DOHH2 (cell line): ENCODE data around the gene UNC79.

Experiments
- H3F3A ChIP-seq: fragments of 200-600 bp; sonication (generic), shearing (Covaris generic); 2 replicates; pipeline ENCODE4 v1.6.0; 2016; ENCODE audit warnings: antibody characterized with exemption, mild to moderate bottlenecking; ENCODE audit not compliant: control insufficient read depth, insufficient read depth
- H3K27ac ChIP-seq: fragments of 200-600 bp; sonication (generic); 2 replicates; pipeline ENCODE4 v1.5.1; 2014; ENCODE audit warnings: low read depth, mild to moderate bottlenecking, low read length, moderate library complexity
- H3K27me3 ChIP-seq: fragments of 200-600 bp; sonication (generic); 2 replicates; pipeline ENCODE4 v1.6.1; 2014; ENCODE audit warnings: mild to moderate bottlenecking, low read length, mixed read lengths; ENCODE audit not compliant: control insufficient read depth
- H3K36me3 ChIP-seq: fragments of 200-600 bp; sonication (generic); 2 replicates; pipeline ENCODE4 v1.6.1; 2014; ENCODE audit warnings: mild to moderate bottlenecking, low read length, moderate library complexity, mixed read lengths; ENCODE audit not compliant: control insufficient read depth
- H3K4me1 ChIP-seq: fragments of 200-600 bp; sonication (generic); 2 replicates; pipeline ENCODE4 v1.6.1; 2014; ENCODE audit warnings: mild to moderate bottlenecking, low read length, mixed read lengths; ENCODE audit not compliant: control insufficient read depth
- H3K4me2 ChIP-seq: fragments of 200-600 bp; sonication (generic); 2 replicates; pipeline ENCODE4 v1.6.0; 2014; ENCODE audit warnings: mild to moderate bottlenecking, low read length, moderate library complexity
- H3K4me3 ChIP-seq: fragments of 200-600 bp; sonication (generic); 2 replicates; pipeline ENCODE4 v1.5.1; 2014; ENCODE audit warnings: mild to moderate bottlenecking, low read length, mixed read lengths
- H3K79me2 ChIP-seq: fragments of 200-600 bp; sonication (generic); 2 replicates; pipeline ENCODE4 v1.6.1; 2014; ENCODE audit warnings: mild to moderate bottlenecking, low read length, mixed read lengths; ENCODE audit not compliant: control insufficient read depth
- H3K9me2 ChIP-seq: fragments of 200-600 bp; sonication (generic); replicated peaks from 2 replicates; pipeline ENCODE4 v1.6.1; 2014; ENCODE audit warnings: mild to moderate bottlenecking, low read length, mixed read lengths; ENCODE audit not compliant: control insufficient read depth
- H3K9me3 ChIP-seq: fragments of 200-600 bp; sonication (generic); 2 replicates; pipeline ENCODE4 v1.6.1; 2014; ENCODE audit warnings: antibody characterized with exemption, low read length, mixed read lengths; ENCODE audit not compliant: control insufficient read depth, insufficient read depth
- H4K20me1 ChIP-seq: fragments of 200-600 bp; sonication (generic); 2 replicates; pipeline ENCODE4 v1.6.0; 2014; ENCODE audit warnings: low read depth, mild to moderate bottlenecking, antibody characterized with exemption, low read length, moderate library complexity; ENCODE audit not compliant: control insufficient read depth, insufficient read depth
- EZH2phosphoT487 ChIP-seq: fragments of 200-600 bp; sonication (generic); IDR thresholded peaks from 2 replicates; pipeline ENCODE4 v1.6.1; 2017; ENCODE audit warnings: borderline replicate concordance, mild to moderate bottlenecking, antibody characterized with exemption, low read length, moderate library complexity, mixed read lengths
- TF ChIP-seq, protein P1 (sequence below): fragments of 200-600 bp; sonication (generic); IDR thresholded peaks from one replicate; pipeline ENCODE4 v1.5.1; 2014; ENCODE audit warnings: antibody characterized with exemption, mild to moderate bottlenecking, low read depth, low read length; ENCODE audit not compliant: poor library complexity, severe bottlenecking

The UNC79 gene

DNA sequence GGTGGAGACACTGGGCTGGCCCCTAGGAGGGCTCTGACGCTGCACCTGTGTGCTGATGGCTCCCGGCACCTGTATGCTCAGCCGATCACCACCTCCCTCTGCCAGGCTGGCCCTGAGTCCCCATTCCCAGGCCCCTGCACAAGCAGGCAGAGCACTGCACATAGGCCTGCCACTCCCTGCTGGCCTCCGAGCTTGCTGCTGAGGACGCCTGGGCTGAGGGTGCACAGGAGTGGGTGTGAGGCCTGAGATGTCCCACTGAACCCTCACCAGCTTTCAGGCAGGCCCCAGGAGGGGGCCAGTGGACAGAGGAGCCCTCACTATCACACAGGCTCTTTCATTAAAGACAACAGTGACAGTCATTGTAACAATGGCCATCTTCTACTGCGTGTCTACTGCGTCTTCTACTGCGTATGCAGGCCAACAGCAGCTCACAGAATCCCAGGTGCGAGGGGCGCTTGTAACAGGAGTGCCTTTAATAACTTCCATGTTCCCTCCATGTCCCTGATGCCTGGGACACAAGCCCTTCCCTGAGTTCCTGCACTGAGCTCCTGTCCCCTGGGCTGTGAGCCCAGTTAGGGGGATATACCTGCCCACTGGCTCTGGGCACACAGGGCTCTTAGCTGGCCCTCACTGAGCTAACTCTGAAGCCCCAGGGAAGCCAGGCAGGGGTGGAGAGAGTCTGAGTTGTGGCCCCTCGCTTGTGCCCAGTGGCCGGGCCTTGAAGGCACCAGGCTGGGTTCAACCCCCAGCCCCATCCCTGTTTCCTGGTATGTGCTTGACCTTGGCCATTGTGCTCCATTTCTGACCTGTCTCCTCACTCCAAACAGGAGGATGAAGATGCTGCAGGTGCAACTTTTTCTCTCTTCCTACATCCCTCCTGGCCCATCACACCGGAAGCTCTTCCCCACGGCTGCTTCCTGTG is 286.3 kb downstream of the UNC79 start:
- Histone ChIP-seq H3F3A (no peaks in the 10 kb centered on the region), H3K9me2 (no peaks in the 10 kb centered on the region)

DNA sequence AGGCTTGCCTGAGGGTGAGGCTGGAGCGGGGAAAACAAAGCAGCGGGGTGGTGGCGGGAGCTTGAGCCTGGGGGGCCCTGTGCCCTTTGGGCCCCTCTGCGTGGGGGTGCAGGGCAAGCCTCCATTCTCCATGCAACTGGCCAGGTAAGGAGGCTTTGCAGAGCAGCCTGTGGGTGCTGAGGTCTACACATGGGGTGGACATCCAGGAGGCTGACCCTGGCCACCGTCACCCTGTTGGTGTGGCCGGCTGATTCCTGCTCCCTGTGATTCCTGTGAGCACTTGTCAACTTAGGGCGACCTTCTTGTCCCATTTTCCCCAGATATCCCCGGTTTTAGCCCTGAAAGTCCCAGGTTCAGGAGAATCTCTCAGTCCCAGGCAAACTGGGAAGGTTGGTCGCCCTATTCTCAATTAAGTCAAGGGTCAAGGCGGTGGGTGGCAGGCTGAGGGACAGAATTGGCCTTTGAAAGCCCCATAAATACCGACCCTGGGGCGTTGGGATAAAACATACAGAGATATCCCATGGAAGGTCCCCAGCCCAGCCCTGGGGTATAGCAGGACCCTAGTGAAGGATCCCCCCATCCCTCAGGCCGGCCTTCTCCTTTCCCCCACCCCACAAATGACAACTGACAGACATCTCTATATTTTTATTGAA is 287.1 kb downstream of the UNC79 start:
- H3F3A ChIP-seq = no peaks in the 10 kb centered on the region
- H3K36me3 ChIP-seq = no peaks in the 10 kb centered on the region
- no peaks in the 10 kb centered on the region for H3K27me3 ChIP-seq
- no peaks in the 10 kb centered on the region for H3K9me2 ChIP-seq
- H3K79me2 ChIP-seq = no peaks in the 10 kb centered on the region
- no peaks in the 10 kb centered on the region for H4K20me1 ChIP-seq
- H3K4me2 ChIP-seq = no peak overlapping the region
- H3K27ac ChIP-seq = no peak overlapping the region
- TF ChIP-seq EZH2phosphoT487 = no peak
- TF ChIP-seq, protein P1, sequence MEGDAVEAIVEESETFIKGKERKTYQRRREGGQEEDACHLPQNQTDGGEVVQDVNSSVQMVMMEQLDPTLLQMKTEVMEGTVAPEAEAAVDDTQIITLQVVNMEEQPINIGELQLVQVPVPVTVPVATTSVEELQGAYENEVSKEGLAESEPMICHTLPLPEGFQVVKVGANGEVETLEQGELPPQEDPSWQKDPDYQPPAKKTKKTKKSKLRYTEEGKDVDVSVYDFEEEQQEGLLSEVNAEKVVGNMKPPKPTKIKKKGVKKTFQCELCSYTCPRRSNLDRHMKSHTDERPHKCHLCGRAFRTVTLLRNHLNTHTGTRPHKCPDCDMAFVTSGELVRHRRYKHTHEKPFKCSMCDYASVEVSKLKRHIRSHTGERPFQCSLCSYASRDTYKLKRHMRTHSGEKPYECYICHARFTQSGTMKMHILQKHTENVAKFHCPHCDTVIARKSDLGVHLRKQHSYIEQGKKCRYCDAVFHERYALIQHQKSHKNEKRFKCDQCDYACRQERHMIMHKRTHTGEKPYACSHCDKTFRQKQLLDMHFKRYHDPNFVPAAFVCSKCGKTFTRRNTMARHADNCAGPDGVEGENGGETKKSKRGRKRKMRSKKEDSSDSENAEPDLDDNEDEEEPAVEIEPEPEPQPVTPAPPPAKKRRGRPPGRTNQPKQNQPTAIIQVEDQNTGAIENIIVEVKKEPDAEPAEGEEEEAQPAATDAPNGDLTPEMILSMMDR = no peak
- H3K9me3 ChIP-seq = no peaks in the 10 kb centered on the region
- no peaks in the 10 kb centered on the region for H3K4me1 ChIP-seq
- no peak overlapping the region for H3K4me3 ChIP-seq

More for the DNA sequence above, 286.3 kb downstream of the UNC79 start:
- Histone ChIP-seq H3K27ac (no peak overlapping the region), H3K27me3 (no peaks in the 10 kb centered on the region), H3K4me1 (no peaks in the 10 kb centered on the region), H3K79me2 (no peaks in the 10 kb centered on the region), H3K9me3 (no peaks in the 10 kb centered on the region), H4K20me1 (no peaks in the 10 kb centered on the region), H3K36me3 (no peaks in the 10 kb centered on the region), H3K4me2 (no peak overlapping the region), H3K4me3 (no peak overlapping the region)
- TF ChIP-seq, protein P1 = no peak
- TF ChIP-seq EZH2phosphoT487 = no peak

DNA sequence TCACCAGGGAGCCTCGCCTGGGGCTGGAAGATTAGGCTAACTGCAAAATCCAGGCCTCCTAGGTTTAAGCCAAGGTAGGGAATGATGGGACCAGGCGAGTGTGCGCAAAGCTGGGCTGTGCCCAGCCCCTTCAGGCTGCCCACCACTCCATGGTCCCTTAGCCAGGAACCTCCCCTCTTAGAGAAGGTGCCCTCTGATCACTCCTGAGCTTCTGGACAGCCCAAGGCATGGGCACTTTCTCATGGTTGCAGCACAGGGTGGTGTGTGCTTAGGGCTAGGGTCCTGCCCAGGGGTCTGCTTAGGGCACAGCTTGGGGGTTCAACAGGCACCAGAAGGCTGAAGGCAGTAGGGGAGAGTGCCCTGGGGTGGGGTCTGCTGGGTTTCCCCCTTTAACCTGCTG is 288.5 kb downstream of the UNC79 start:
- no peak for TF ChIP-seq EZH2phosphoT487
- TF ChIP-seq, protein P1 = no peak
- Histone ChIP-seq H3F3A (no peaks in the 10 kb centered on the region), H3K4me3 (no peak overlapping the region), H3K4me1 (no peaks in the 10 kb centered on the region), H3K27ac (no peak overlapping the region), H3K4me2 (no peak overlapping the region), H3K27me3 (no peaks in the 10 kb centered on the region), H3K9me2 (no peaks in the 10 kb centered on the region), H3K36me3 (no peaks in the 10 kb centered on the region), H3K79me2 (no peaks in the 10 kb centered on the region), H3K9me3 (no peaks in the 10 kb centered on the region), H4K20me1 (no peaks in the 10 kb centered on the region)
